Measurements from ENCODE around the gene GRB14. TPM values are rescaled to one million over a fixed set of nuclear protein-coding genes. Genes with fewer than 3 reads are reported as not detected.

Gene GRB14
- total RNA-seq, 1 donor from 2014 or later: 2.7 TPM

DNA sequence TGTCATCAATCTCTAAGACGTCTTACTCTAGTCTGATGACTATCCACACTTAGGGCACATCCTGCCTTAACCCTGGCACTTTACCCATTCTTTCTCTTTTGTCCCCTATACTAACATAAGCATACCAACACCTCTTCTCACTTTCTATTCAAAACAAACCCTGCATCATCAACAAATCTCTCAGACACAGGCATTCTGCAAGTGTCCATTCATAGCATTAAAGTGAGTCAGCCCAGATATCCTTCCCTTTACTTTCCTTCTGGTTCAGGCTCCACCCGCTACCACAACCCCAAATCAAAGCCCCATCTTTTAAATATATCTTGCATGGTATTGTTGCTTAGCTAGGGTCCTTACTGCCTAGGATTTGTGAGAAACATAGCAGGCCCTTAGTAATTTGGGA lies 3.8 kb downstream of the GRB14 start:
- Histone ChIP-seq H3K27ac (no peak overlapping the region), H3K4me1 (peaks cover 5% of the 10 kb centered on the region), H3K36me3 (no peaks in the 10 kb centered on the region), H3K4me3 (no peak overlapping the region), H3K27me3 (no peaks in the 10 kb centered on the region), H3K9me3 (no peaks in the 10 kb centered on the region)
- no peak for DNase-seq (ENCODE audit: extremely low spot score in 2 of 2)
- intact Hi-C loops (cut with DNase I): no loop called here
- no peak for TF ChIP-seq POLR2A (IDR thresholded peaks at IDR 0.05)
- TF ChIP-seq, protein P1, sequence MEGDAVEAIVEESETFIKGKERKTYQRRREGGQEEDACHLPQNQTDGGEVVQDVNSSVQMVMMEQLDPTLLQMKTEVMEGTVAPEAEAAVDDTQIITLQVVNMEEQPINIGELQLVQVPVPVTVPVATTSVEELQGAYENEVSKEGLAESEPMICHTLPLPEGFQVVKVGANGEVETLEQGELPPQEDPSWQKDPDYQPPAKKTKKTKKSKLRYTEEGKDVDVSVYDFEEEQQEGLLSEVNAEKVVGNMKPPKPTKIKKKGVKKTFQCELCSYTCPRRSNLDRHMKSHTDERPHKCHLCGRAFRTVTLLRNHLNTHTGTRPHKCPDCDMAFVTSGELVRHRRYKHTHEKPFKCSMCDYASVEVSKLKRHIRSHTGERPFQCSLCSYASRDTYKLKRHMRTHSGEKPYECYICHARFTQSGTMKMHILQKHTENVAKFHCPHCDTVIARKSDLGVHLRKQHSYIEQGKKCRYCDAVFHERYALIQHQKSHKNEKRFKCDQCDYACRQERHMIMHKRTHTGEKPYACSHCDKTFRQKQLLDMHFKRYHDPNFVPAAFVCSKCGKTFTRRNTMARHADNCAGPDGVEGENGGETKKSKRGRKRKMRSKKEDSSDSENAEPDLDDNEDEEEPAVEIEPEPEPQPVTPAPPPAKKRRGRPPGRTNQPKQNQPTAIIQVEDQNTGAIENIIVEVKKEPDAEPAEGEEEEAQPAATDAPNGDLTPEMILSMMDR (IDR thresholded peaks at IDR 0.05): no peak
- no peak for TF ChIP-seq POLR2AphosphoS5 (IDR thresholded peaks at IDR 0.05; ENCODE audit: insufficient read depth in 1 of 2, low read depth in 1 of 2)

DNA sequence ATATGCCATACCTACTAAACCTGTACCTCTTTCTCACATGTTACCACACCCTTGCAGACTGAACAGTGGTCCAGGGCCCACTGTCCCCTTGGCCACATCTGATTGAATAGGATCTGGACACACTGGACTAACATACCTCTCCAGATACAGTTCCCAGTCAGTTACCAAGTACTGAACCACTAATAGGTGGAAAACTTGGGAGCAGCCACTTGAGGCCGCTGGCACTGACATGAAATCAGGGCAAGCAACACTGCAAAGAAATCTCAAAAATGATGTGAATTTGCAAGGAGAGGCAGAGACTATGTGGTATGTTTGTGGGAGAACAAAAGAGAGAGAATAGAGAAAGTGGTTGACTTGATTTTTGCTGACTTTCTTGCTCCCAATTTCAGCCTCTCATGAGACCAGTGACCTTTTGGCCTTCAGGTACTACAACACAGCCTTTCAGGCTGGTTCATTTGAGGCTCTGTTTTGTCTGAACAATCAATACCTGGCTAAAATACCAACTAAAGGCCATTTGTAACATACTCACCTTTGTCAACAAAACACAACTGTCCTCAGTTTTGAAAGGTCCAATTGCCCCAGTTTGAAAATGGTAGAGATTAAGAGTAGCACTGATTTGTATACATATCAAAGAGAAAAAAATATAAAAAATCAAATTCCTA lies 7.8 kb downstream of the GRB14 start:
- no peaks in the 10 kb centered on the region for H3K27me3 ChIP-seq
- TF ChIP-seq POLR2A (IDR thresholded peaks at IDR 0.05): no peak
- TF ChIP-seq, protein P1 (IDR thresholded peaks at IDR 0.05): no peak
- no peak for TF ChIP-seq POLR2AphosphoS5 (IDR thresholded peaks at IDR 0.05; ENCODE audit: insufficient read depth in 1 of 2, low read depth in 1 of 2)
- DNase-seq (ENCODE audit: extremely low spot score in 2 of 2): no peak
- no peaks in the 10 kb centered on the region for H3K9me3 ChIP-seq
- no peak overlapping the region for H3K27ac ChIP-seq
- H3K4me1 ChIP-seq: no peaks in the 10 kb centered on the region
- no peaks in the 10 kb centered on the region for H3K36me3 ChIP-seq
- H3K4me3 ChIP-seq: no peak overlapping the region
- intact Hi-C loops (cut with DNase I): no loop called here

DNA sequence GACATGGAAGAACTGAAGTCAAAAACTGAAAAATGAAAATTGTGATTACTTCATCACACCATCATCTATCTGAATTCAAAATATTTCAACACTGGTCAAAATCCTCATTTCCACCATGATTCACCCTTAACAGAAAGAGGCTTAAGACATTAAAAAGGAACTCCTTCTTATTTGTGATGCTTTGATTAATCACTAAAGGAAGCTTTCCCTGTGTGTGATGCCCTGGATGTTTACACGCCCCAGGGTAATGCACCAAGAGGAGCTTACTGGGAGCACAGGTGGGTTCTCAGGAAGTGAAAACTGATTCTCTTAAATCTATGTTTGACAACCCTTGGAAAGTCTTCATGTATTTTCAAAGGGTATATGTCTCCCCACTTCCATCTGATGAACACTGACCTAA lies 11.5 kb downstream of the GRB14 start:
- no peak for TF ChIP-seq POLR2A (IDR thresholded peaks at IDR 0.05)
- TF ChIP-seq, protein P1 (IDR thresholded peaks at IDR 0.05): no peak
- no peak for TF ChIP-seq POLR2AphosphoS5 (IDR thresholded peaks at IDR 0.05; ENCODE audit: insufficient read depth in 1 of 2, low read depth in 1 of 2)
- no peak for DNase-seq (ENCODE audit: extremely low spot score in 2 of 2)
- Histone ChIP-seq H3K9me3 (no peaks in the 10 kb centered on the region), H3K27me3 (no peaks in the 10 kb centered on the region), H3K27ac (no peak overlapping the region), H3K36me3 (no peaks in the 10 kb centered on the region), H3K4me3 (no peak overlapping the region), H3K4me1 (no peaks in the 10 kb centered on the region)
- intact Hi-C loops (cut with DNase I): no loop called here

DNA sequence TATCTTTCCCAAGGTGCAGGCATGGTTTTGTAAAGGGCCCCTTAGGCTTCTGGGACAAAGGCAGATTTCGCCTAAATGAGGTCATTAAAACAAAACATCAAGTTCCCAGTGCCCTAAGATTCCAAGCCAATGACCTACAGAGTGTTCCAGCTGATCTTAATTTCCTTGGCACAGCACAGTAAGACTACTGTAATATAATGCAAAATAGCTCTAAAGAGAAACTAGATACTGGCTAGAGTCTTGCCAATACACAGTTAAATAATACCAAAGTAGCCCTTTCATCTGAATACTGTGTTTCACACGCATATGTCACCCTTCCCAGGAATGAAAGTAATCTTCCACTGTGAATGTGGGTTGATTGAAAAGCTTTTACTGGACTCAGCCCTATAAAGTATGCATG lies 14.7 kb downstream of the GRB14 start:
- Histone ChIP-seq H3K4me1 (no peaks in the 10 kb centered on the region), H3K9me3 (no peaks in the 10 kb centered on the region), H3K27me3 (no peaks in the 10 kb centered on the region), H3K36me3 (no peaks in the 10 kb centered on the region), H3K4me3 (no peak overlapping the region), H3K27ac (no peak overlapping the region)
- intact Hi-C loops (cut with DNase I): no loop called here
- no peak for DNase-seq (ENCODE audit: extremely low spot score in 2 of 2)
- TF ChIP-seq POLR2A (IDR thresholded peaks at IDR 0.05) (no peak), POLR2AphosphoS5 (IDR thresholded peaks at IDR 0.05; ENCODE audit: insufficient read depth in 1 of 2, low read depth in 1 of 2) (no peak)
- TF ChIP-seq, protein P1 (IDR thresholded peaks at IDR 0.05): no peak

DNA sequence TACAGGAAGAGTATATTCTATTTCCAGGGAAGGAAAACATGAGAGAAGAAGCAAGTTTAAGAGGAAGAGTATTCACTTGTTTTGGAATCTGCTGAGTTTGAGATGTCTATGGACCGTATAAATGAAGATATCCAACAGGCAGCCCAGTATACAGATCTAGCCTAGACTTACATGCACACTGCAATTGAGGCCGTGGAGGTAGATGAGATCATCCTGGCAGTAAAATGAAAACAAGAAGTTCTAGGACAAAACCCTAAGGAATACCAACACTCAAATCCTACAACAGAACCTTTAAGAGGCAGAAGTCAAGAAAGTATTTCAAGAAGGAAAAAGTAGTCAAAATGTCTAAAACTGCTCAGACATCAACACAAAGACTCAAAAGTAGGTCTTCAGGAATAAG lies 16.0 kb downstream of the GRB14 start:
- no peaks in the 10 kb centered on the region for H3K4me1 ChIP-seq
- H3K36me3 ChIP-seq: no peaks in the 10 kb centered on the region
- no peak overlapping the region for H3K4me3 ChIP-seq
- H3K27ac ChIP-seq: no peak overlapping the region
- no peaks in the 10 kb centered on the region for H3K9me3 ChIP-seq
- H3K27me3 ChIP-seq: no peaks in the 10 kb centered on the region
- TF ChIP-seq POLR2A (IDR thresholded peaks at IDR 0.05) (no peak), POLR2AphosphoS5 (IDR thresholded peaks at IDR 0.05; ENCODE audit: insufficient read depth in 1 of 2, low read depth in 1 of 2) (no peak)
- TF ChIP-seq, protein P1 (IDR thresholded peaks at IDR 0.05): no peak
- intact Hi-C loops (cut with DNase I): no loop called here
- DNase-seq (ENCODE audit: extremely low spot score in 2 of 2): no peak

Measured in vagina (tissue), 2 donors.